ENCODE results near the gene NUCB2. TPM values are rescaled to one million over a fixed set of nuclear protein-coding genes. Genes with fewer than 3 reads are reported as not detected.
A peak's percentile ranks its signal among the peaks of the same experiment; 100 is the strongest.

Gene NUCB2
- 23.9 and 25.0 TPM in 2 replicates for polyA plus RNA-seq (2012; rRNA removed)
- polyA plus RNA-seq (2012; cell fraction: cytosol; rRNA removed), result 34.5 and 53.2 TPM in 2 replicates
- polyA plus RNA-seq (2012; cell fraction: nucleus; rRNA removed), result 8.0 and 16.6 TPM in 2 replicates

- ChIA-PET CTCF (interaction anchor here (0.6 to 2.5 kb wide), 3 partner anchors 78 to 107 kb away, joined by 3 to 11 read pairs (median 3); no protein-coding TSS in a partner anchor), POLR2A (interaction anchor here (0.8 to 1.8 kb wide), 4 partner anchors 9 to 1430 kb away, joined by 3 to 9 read pairs (median 3); partner anchors contain the start of genes PIK3C2A and RPS13)
- Histone ChIP-seq H3K27ac (ENCODE audit: low read depth in 2 of 2, low read length in 1 of 2) (peak within 1 kb of the TSS; percentile 79), H2AFZ (ENCODE audit: low read depth) (peak within 1 kb of the TSS; percentile 94), H3K4me2 (peak within 1 kb of the TSS; percentile 93), H3K9ac (peak within 1 kb of the TSS; percentile 89), H3K9me2 (no peaks in the 10 kb centered on the region), H3K27me3 (ENCODE audit: insufficient read depth) (no peaks in the 10 kb centered on the region), H3F3A (replicated peaks; ENCODE audit: insufficient read depth) (peaks cover 6% of the 10 kb centered on the region), H3K4me3 (ENCODE audit: low read depth in 2 of 2, low read length in 1 of 2) (peak within 1 kb of the TSS; percentile 71 to 95), H3K9me3 (no peaks in the 10 kb centered on the region), H3K79me2 (ENCODE audit: insufficient read depth) (peaks cover 29% of the 10 kb centered on the region), H3K36me3 (replicated peaks in 1 of 2; ENCODE audit: control insufficient read depth in 1 of 2, insufficient read depth in 2 of 2, low read length in 1 of 2) (no peaks in the 10 kb centered on the region), H4K20me1 (ENCODE audit: insufficient read depth) (no peaks in the 10 kb centered on the region), H3K4me1 (ENCODE audit: control insufficient read depth in 1 of 2, insufficient read depth in 2 of 2, low read depth in 1 of 2, low read length in 1 of 2) (peaks cover 3% of the 10 kb centered on the region in 2 experiments; a peak in 1 of 4 replicates)
- TF ChIP-seq NFIC (IDR thresholded peaks at IDR 0.05; ENCODE audit: borderline replicate concordance) (no peak), EP300 (IDR thresholded peaks at IDR 0.05; ENCODE audit: borderline replicate concordance in 1 of 2, low read depth in 1 of 2, low read length in 1 of 2) (no peak), RAD21 (IDR thresholded peaks at IDR 0.05; ENCODE audit: low read length) (no peak), FOXM1 (IDR thresholded peaks at IDR 0.05; ENCODE audit: low read depth) (0 out of 2 replicates have a peak, but pooled peaks have one; percentile 13), REST (IDR thresholded peaks at IDR 0.05; ENCODE audit: low read depth, low read length) (0 out of 2 replicates have a peak, but pooled peaks have one; percentile 25), NRF1 (IDR thresholded peaks at IDR 0.05; ENCODE audit: low read depth, low read length) (no peak), YY1 (IDR thresholded peaks at IDR 0.05; ENCODE audit: low read depth) (peak; percentile 37; the same call in 1 of the 2 replicates), CTCF (IDR thresholded peaks at IDR 0.05) (no peak), SMC3 (IDR thresholded peaks at IDR 0.05; ENCODE audit: low read depth, low read length) (no peak), POLR2AphosphoS5 (IDR thresholded peaks at IDR 0.05; ENCODE audit: low read depth, low read length) (peak; percentile 87), USF2 (IDR thresholded peaks at IDR 0.05; ENCODE audit: borderline replicate concordance, low read depth, low read length) (no peak), MXI1 (IDR thresholded peaks at IDR 0.05; ENCODE audit: low read depth, low read length) (peak; percentile 78), EZH2phosphoT487 (IDR thresholded peaks at IDR 0.05; ENCODE audit: borderline replicate concordance, low read depth) (no peak), RFX5 (IDR thresholded peaks at IDR 0.05; ENCODE audit: low read length) (0 out of 2 replicates have a peak, but pooled peaks have one; percentile 52), RXRA (IDR thresholded peaks at IDR 0.05; ENCODE audit: borderline replicate concordance, low read depth) (no peak), GATA2 (CRISPR knock-in tag; IDR thresholded peaks at IDR 0.05) (no peak), TAF1 (IDR thresholded peaks at IDR 0.05; ENCODE audit: borderline replicate concordance, low read depth, low read length) (peak; percentile 42; the same call in 1 of the 2 replicates), JUND (IDR thresholded peaks at IDR 0.05) (no peak), TEAD4 (IDR thresholded peaks at IDR 0.05; ENCODE audit: borderline replicate concordance, insufficient read depth) (no peak), IRF3 (IDR thresholded peaks at IDR 0.05; ENCODE audit: low read depth, low read length) (peak; percentile 70), MAX (IDR thresholded peaks at IDR 0.05; ENCODE audit: low read depth) (peak; percentile 29; the same call in 1 of the 2 replicates), CHD2 (IDR thresholded peaks at IDR 0.05; ENCODE audit: low read length, partially characterized antibody) (peak; percentile 87), FOSL2 (IDR thresholded peaks at IDR 0.05; ENCODE audit: borderline replicate concordance, low read depth) (no peak)
- DNase-seq, result peak; percentile 96
- under 1% methylated on average over 21 of the region's 75 CpGs for WGBS (ENCODE audit: low lambda C conversion rate)
Observed at GRCh38 chr11:17276236-17277023, at the start of gene NUCB2. NUCB2 (plus strand) TSS chr11:17276739; CDS start chr11:17295324, 18,585 bp downstream.

Measured in SK-N-SH (cell line).